Retina (tissue), 1 donor: ENCODE measurements around the gene LYPD6B.
"Not testable (repeated sequence)": the region's sequence is repeated elsewhere in the genome, so short reads cannot be mapped to it uniquely, and the experiment has no call there.

ENCODE experiments used
- DNase-seq: peaks from one replicate; pipeline ENCODE4 v3.0.0-alpha.2; 2016

The LYPD6B gene

DNA sequence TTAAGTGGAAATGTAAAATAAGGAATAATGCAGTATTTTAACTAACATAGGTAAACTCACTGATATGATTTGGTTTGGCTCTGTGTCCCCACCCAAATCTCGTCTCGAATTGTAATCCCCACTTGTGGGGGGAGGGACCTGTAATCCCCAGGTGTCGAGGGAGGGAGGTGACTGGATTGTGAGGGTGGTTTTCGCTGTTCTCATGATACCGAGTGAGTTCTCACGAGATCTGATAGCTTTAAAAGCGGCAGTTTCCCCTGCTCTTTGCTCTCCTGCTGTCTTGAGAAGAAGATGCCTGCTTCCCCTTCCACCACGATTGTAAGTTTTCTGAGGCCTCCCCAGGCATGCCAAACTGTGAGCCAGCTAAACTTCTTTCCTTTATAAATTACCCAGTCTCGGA, 182.5 kb downstream of the LYPD6B start:
- DNase-seq, result no peak

DNA sequence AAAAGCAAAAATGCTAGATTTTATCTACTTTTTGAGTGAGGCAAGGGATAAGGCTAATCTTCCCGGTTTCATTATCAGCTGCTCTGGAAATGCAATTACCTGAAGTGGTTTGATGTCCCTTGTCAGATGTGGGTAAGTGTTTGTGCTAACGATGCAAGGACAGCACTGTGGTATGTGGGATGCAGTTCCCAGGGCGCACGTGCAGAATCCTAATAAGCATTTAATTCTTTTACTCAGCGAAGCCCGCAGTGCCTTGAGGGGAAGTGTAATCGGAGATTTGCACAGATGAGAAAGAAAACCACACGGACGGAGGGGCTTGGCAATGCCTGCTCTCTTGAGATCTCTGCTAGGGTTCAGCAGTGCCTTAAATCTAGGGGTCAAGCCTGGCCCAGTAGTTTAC, 183.4 kb downstream of the LYPD6B start:
- DNase-seq, result peak; percentile 29

DNA sequence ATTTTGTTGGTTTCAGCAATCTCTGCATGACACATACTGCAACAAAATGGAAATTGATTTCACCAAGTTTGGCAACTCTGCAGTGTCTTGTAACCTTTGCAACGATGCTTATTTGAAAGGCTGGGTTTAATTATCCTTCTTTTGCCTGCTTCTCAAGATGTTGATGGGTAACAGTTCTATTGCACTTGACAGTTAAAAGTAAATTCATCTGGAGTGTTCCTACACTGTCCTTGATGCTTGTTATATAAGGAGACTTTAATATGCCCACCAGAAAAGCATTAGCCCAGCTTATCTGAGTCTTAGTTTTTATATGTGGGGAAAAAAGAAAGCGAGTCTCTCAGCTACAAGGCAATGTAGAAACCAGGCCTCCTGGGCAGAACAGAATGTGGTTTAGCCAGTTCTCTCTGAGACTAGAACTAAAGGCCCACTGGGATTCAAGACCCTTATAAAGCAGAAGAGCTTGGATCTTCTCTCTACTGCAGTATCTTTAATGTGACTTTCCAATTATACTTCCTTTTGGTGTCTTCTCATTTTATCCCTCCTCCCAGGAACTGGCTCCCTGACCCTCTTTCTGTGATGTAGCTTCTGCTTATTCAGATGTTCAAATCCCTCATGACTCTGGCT, 185.1 kb downstream of the LYPD6B start:
- peak; percentile 14 for DNase-seq

GRCh38 chr2:149224543-149224942, 186.0 kb downstream of the LYPD6B start:
- DNase-seq, result no peak

- DNase-seq, result no peak
Observed at GRCh38 chr2:149225446-149225845, 186.9 kb downstream of the LYPD6B start.

GRCh38 chr2:149226790-149227189, 188.3 kb downstream of the LYPD6B start:
- DNase-seq, result no peak

- DNase-seq, result no peak
Observed at GRCh38 chr2:149235816-149236375, 197.4 kb downstream of the LYPD6B start.

- no peak for DNase-seq
Observed at GRCh38 chr2:149236410-149236809, 197.9 kb downstream of the LYPD6B start.

- no peak for DNase-seq
Observed at GRCh38 chr2:149246186-149246585, 207.7 kb downstream of the LYPD6B start.

DNA sequence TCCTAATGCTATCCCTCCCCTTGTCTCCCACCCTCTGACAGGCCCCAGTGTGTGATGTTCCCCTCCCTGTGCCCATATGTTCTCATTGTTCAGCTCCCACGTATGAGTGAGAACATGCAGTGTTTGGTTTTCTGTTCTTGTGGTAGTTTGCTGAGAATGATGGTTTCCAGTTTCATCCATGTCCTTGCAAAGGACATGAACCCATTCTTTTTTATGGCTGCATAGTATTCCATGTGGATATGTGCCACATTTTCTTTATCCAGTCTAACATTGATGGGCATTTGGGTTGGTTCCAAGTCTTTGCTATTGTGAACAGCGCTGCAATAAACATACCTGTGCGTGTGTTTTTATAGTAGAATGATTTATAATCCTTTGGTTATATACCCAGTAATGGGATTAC, 212.9 kb downstream of the LYPD6B start:
- DNase-seq, result not testable (repeated sequence)

DNA sequence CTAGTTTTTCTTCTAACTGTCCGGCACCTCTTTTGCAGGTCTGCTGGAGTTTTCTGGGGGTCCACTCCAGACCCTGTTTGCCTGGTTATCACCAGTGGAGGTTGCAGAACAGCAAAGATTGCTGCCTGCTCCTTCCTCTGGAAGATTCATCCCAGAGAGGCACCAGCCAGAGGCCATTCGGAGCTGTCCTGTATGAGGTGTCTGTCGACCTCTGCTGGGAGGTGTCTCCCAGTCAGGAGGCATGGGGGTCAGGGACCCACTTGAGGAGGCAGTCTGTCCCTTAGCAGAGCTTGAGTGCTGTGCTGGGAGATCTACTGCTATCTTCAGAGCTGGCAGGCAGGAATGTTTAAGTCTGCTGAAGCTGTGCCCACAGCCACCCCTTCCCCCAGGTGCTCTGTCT, 218.4 kb downstream of the LYPD6B start:
- not testable (repeated sequence) for DNase-seq

GRCh38 chr2:149258531-149258930, 220.0 kb downstream of the LYPD6B start:
- DNase-seq, result no peak

- no peak for DNase-seq
Observed at GRCh38 chr2:149259136-149259535, 220.6 kb downstream of the LYPD6B start.

DNA sequence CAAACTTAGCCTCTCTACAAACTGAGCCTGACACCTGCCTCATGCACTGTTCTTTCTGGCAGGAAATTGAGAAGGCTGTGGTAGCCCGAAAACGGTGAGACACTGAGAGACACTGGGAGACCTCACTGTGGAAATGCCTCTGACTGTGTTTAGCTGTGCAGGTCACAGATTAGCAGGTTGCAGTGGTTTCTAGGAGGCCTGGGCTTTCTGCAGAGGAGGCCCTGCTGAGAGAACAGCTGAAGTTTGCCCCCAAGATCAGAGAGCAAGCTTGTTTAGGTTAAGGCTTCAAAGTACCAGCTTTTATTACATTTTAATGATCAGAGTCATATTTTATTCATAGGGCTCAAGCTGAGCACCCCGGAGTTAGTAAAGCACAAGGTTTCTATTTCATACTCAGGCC, 223.2 kb downstream of the LYPD6B start:
- DNase-seq, result peak; percentile 16
